ENCODE results near the gene FOXC2.

The FOXC2 gene

GRCh38 chr16:86568677-86569623 is 2.3 kb downstream of the FOXC2 start:
- CTCF ChIA-PET: no interaction called here
- TF ChIP-seq ARNT (IDR thresholded peaks at IDR 0.05): no peak
- no peak for TF ChIP-seq FOXM1 (IDR thresholded peaks at IDR 0.05; ENCODE audit: borderline replicate concordance)
- TF ChIP-seq SUZ12 (IDR thresholded peaks at IDR 0.05): no peak
- TF ChIP-seq SP1 (IDR thresholded peaks at IDR 0.05): no peak
- TF ChIP-seq L3MBTL2 (conservative IDR thresholded peaks at IDR 0.05): no peak
- TF ChIP-seq LEF1 (IDR thresholded peaks at IDR 0.05; ENCODE audit: borderline replicate concordance): no peak
- no peak for TF ChIP-seq ZNF384 (IDR thresholded peaks at IDR 0.05)
- no peak for TF ChIP-seq CTBP1 (IDR thresholded peaks at IDR 0.05; ENCODE audit: borderline replicate concordance)
- no peak for TF ChIP-seq ELF4 (IDR thresholded peaks at IDR 0.05)
- TF ChIP-seq BHLHE40 (IDR thresholded peaks at IDR 0.05; ENCODE audit: borderline replicate concordance): no peak
- no peak for TF ChIP-seq TARDBP (IDR thresholded peaks at IDR 0.05)
- no peak for TF ChIP-seq NFRKB (IDR thresholded peaks at IDR 0.05)
- no peak for TF ChIP-seq HDGF (IDR thresholded peaks at IDR 0.05; ENCODE audit: borderline replicate concordance)
- TF ChIP-seq FOXK2 (IDR thresholded peaks at IDR 0.05): no peak
- TF ChIP-seq, protein P1, sequence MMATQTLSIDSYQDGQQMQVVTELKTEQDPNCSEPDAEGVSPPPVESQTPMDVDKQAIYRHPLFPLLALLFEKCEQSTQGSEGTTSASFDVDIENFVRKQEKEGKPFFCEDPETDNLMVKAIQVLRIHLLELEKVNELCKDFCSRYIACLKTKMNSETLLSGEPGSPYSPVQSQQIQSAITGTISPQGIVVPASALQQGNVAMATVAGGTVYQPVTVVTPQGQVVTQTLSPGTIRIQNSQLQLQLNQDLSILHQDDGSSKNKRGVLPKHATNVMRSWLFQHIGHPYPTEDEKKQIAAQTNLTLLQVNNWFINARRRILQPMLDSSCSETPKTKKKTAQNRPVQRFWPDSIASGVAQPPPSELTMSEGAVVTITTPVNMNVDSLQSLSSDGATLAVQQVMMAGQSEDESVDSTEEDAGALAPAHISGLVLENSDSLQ (IDR thresholded peaks at IDR 0.05): no peak
- no peak for TF ChIP-seq FOXA1 (IDR thresholded peaks at IDR 0.05)
- POLR2A ChIA-PET: no interaction called here

DNA sequence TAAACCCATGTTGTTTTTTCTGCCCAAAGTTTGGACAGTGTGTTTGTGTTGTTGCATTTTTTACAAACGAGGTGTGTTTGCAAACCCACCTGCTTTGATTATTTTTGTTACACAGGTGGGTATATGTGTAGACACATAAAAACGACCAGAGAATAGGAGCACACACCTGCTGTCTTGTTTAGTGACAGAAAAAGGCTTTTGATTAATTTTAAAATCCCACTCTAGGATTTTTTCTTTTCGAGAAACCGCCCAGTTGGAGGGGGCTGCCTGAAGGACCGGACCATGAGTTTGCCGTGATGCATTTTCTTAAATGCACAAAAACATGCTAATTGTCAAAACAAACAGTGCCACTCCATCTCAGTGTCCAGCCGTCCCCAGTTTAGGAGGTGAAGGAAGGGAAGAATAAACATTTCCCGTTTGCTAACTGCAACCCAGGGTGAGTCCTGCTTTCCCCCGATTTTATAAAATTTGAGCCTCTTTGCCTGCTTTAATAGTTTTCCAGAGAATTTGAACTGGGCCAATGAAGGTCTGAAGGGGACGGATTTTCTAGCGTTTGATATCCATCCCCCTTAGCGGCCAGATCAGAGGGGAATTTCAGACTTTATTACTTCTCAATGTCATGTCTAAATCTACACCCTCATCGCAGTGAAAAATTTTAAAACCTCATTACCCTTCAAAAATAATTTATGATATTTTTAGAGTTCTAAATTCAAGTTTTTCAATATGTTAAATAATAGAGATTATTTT is 3.2 kb downstream of the FOXC2 start:
- ChIA-PET POLR2A (interaction anchor here (1.5 kb wide), 1 partner anchor 14 kb away, joined by 3 read pairs; the partner anchor contains the start of gene MTHFSD), CTCF (no interaction called here)
- TF ChIP-seq SP1 (IDR thresholded peaks at IDR 0.05) (no peak), L3MBTL2 (conservative IDR thresholded peaks at IDR 0.05) (no peak)
- DNase-seq (ENCODE audit: extremely low spot score): no peak

More at GRCh38 chr16:86568677-86569623, 2.3 kb downstream of the FOXC2 start:
- DNase-seq (ENCODE audit: extremely low spot score): no peak

- ChIA-PET CTCF (no interaction called here), POLR2A (interaction anchor here (1.5 kb wide), 1 partner anchor 15 kb away, joined by 3 read pairs; the partner anchor contains the start of gene MTHFSD)
- TF ChIP-seq CTBP1 (IDR thresholded peaks at IDR 0.05; ENCODE audit: borderline replicate concordance) (no peak), FOXA1 (IDR thresholded peaks at IDR 0.05) (no peak), LEF1 (IDR thresholded peaks at IDR 0.05; ENCODE audit: borderline replicate concordance) (no peak), HDGF (IDR thresholded peaks at IDR 0.05; ENCODE audit: borderline replicate concordance) (no peak), L3MBTL2 (conservative IDR thresholded peaks at IDR 0.05) (no peak), NFRKB (IDR thresholded peaks at IDR 0.05) (no peak), TARDBP (IDR thresholded peaks at IDR 0.05) (no peak), SUZ12 (IDR thresholded peaks at IDR 0.05) (no peak), ELF4 (IDR thresholded peaks at IDR 0.05) (no peak), SP1 (IDR thresholded peaks at IDR 0.05) (no peak), FOXK2 (IDR thresholded peaks at IDR 0.05) (no peak)
- DNase-seq (ENCODE audit: extremely low spot score): no peak
Measured at GRCh38 chr16:86570558-86571529, 4.2 kb downstream of the FOXC2 start.

DNA sequence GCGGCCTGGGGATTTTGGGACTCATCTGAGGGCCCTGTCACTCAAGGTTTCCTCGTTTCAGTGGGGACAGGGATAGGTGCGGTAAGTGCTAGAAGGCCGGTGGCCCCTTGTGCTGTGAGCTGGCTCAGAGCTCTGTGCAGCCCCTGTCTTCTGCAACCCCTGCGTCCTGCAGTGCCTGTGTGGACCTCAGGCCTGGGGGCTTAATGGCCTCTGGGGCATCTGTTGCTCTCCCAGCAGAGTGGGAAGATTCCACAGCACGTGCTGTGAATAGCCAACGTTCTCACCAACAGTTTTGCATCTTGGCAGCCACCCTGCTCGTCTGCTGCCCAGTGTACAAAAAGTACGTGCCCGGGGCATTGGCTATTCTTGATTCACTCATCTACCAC is 4.9 kb downstream of the FOXC2 start:
- POLR2A ChIA-PET: interaction anchor here (1.5 kb wide), 1 partner anchor 16 kb away, joined by 3 read pairs; the partner anchor contains the start of gene MTHFSD
- DNase-seq (ENCODE audit: extremely low spot score): no peak
- CTCF ChIA-PET: no interaction called here
- TF ChIP-seq ZNF384 (IDR thresholded peaks at IDR 0.05) (no peak), CTBP1 (IDR thresholded peaks at IDR 0.05; ENCODE audit: borderline replicate concordance) (no peak), SUZ12 (IDR thresholded peaks at IDR 0.05) (no peak), L3MBTL2 (conservative IDR thresholded peaks at IDR 0.05) (no peak), ELF4 (IDR thresholded peaks at IDR 0.05) (no peak), FOXM1 (IDR thresholded peaks at IDR 0.05; ENCODE audit: borderline replicate concordance) (no peak), FOXA1 (IDR thresholded peaks at IDR 0.05) (no peak), SP1 (IDR thresholded peaks at IDR 0.05) (no peak), HDGF (IDR thresholded peaks at IDR 0.05; ENCODE audit: borderline replicate concordance) (no peak), ARNT (IDR thresholded peaks at IDR 0.05) (no peak), BHLHE40 (IDR thresholded peaks at IDR 0.05; ENCODE audit: borderline replicate concordance) (no peak), NFRKB (IDR thresholded peaks at IDR 0.05) (no peak)

- ChIA-PET CTCF (no interaction called here), POLR2A (no interaction called here)
- TF ChIP-seq ARNT (IDR thresholded peaks at IDR 0.05) (no peak), LEF1 (IDR thresholded peaks at IDR 0.05; ENCODE audit: borderline replicate concordance) (no peak), ELF4 (IDR thresholded peaks at IDR 0.05) (no peak), BHLHE40 (IDR thresholded peaks at IDR 0.05; ENCODE audit: borderline replicate concordance) (no peak), TARDBP (IDR thresholded peaks at IDR 0.05) (no peak), FOXM1 (IDR thresholded peaks at IDR 0.05; ENCODE audit: borderline replicate concordance) (no peak), NFRKB (IDR thresholded peaks at IDR 0.05) (no peak), SP1 (IDR thresholded peaks at IDR 0.05) (no peak), ZNF384 (IDR thresholded peaks at IDR 0.05) (no peak), FOXK2 (IDR thresholded peaks at IDR 0.05) (no peak), SUZ12 (IDR thresholded peaks at IDR 0.05) (no peak), CTBP1 (IDR thresholded peaks at IDR 0.05; ENCODE audit: borderline replicate concordance) (no peak)
- DNase-seq (ENCODE audit: extremely low spot score): no peak
Measured at GRCh38 chr16:86572041-86572521, 5.5 kb downstream of the FOXC2 start.

- ChIA-PET CTCF (no interaction called here), POLR2A (no interaction called here)
- DNase-seq (ENCODE audit: extremely low spot score): no peak
- TF ChIP-seq, protein P1 (IDR thresholded peaks at IDR 0.05): no peak
- no peak for TF ChIP-seq TARDBP (IDR thresholded peaks at IDR 0.05)
- TF ChIP-seq ZNF384 (IDR thresholded peaks at IDR 0.05): no peak
- no peak for TF ChIP-seq SP1 (IDR thresholded peaks at IDR 0.05)
- TF ChIP-seq SUZ12 (IDR thresholded peaks at IDR 0.05): no peak
- no peak for TF ChIP-seq NFRKB (IDR thresholded peaks at IDR 0.05)
- TF ChIP-seq CTBP1 (IDR thresholded peaks at IDR 0.05; ENCODE audit: borderline replicate concordance): no peak
- TF ChIP-seq FOXA1 (IDR thresholded peaks at IDR 0.05): no peak
- TF ChIP-seq ELF4 (IDR thresholded peaks at IDR 0.05): no peak
- TF ChIP-seq ARNT (IDR thresholded peaks at IDR 0.05): no peak
- no peak for TF ChIP-seq HDGF (IDR thresholded peaks at IDR 0.05; ENCODE audit: borderline replicate concordance)
- no peak for TF ChIP-seq LEF1 (IDR thresholded peaks at IDR 0.05; ENCODE audit: borderline replicate concordance)
- no peak for TF ChIP-seq FOXM1 (IDR thresholded peaks at IDR 0.05; ENCODE audit: borderline replicate concordance)
- TF ChIP-seq BHLHE40 (IDR thresholded peaks at IDR 0.05; ENCODE audit: borderline replicate concordance): no peak
- TF ChIP-seq L3MBTL2 (conservative IDR thresholded peaks at IDR 0.05): no peak
Measured at GRCh38 chr16:86572606-86573005, 6.0 kb downstream of the FOXC2 start.

Measured in HEK293T (cell line).